GM19025 (cell line): ENCODE results near the gene CACNA1I.

Experiments used
- ATAC-seq: cut with Tn5 transposase; IDR thresholded peaks from one replicate; pipeline ENCODE4 v1.9.1; 2021; ENCODE audit warnings: mild to moderate bottlenecking, low read depth, moderate library complexity; ENCODE audit not compliant: unreplicated experiment

The CACNA1I gene

GRCh38 chr22:39646398-39647063 lies 76.0 kb downstream of the CACNA1I start:
- ATAC-seq, result no peak

GRCh38 chr22:39647836-39648629 lies 77.5 kb downstream of the CACNA1I start:
- ATAC-seq, result no peak

GRCh38 chr22:39648630-39648950 lies 78.0 kb downstream of the CACNA1I start:
- ATAC-seq, result no peak

GRCh38 chr22:39649500-39650089 lies 79.0 kb downstream of the CACNA1I start:
- ATAC-seq, result no peak

GRCh38 chr22:39651053-39651996 lies 80.8 kb downstream of the CACNA1I start:
- no peak for ATAC-seq

- ATAC-seq, result no peak
Observed at GRCh38 chr22:39652990-39653786, 82.6 kb downstream of the CACNA1I start.

GRCh38 chr22:39653787-39654077 lies 83.2 kb downstream of the CACNA1I start:
- ATAC-seq, result no peak

GRCh38 chr22:39654131-39654926 lies 83.8 kb downstream of the CACNA1I start:
- ATAC-seq, result no peak

GRCh38 chr22:39655004-39655579 lies 84.5 kb downstream of the CACNA1I start:
- no peak for ATAC-seq

- ATAC-seq, result no peak
Observed at GRCh38 chr22:39655831-39656230, 85.3 kb downstream of the CACNA1I start.

GRCh38 chr22:39656495-39657490 lies 86.2 kb downstream of the CACNA1I start:
- ATAC-seq, result no peak

- ATAC-seq, result no peak
Observed at GRCh38 chr22:39658367-39658766, 87.8 kb downstream of the CACNA1I start.

GRCh38 chr22:39658806-39659463 lies 88.4 kb downstream of the CACNA1I start:
- no peak for ATAC-seq

GRCh38 chr22:39661501-39661841 lies 90.9 kb downstream of the CACNA1I start:
- ATAC-seq, result no peak

GRCh38 chr22:39661842-39662685 lies 91.5 kb downstream of the CACNA1I start:
- ATAC-seq, result no peak

GRCh38 chr22:39662686-39663052 lies 92.1 kb downstream of the CACNA1I start:
- ATAC-seq, result no peak

GRCh38 chr22:39663751-39664150 lies 93.2 kb downstream of the CACNA1I start:
- ATAC-seq, result no peak
